ENCODE results near the gene ITGA5.

The ITGA5 gene

GRCh38 chr12:54371328-54372112, 47.5 kb downstream of the ITGA5 start:
- H3K4me3 ChIP-seq, result peak overlapping the region; percentile 15; the same call in 1 of the 2 replicates
- no peak for TF ChIP-seq EZH2 (IDR thresholded peaks at IDR 0.05)
- TF ChIP-seq FOXP2 (optimal IDR thresholded peaks at IDR 0.05; ENCODE audit: control extremely low read depth, extremely low read length, insufficient read depth), result no peak
- no peak for TF ChIP-seq POLR2AphosphoS5 (IDR thresholded peaks at IDR 0.05; ENCODE audit: borderline replicate concordance, low read depth, low read length)
- no peaks in the 10 kb centered on the region for H3K9me3 ChIP-seq (ENCODE audit: low read depth, low read length)
- no peaks in the 10 kb centered on the region for H3K36me3 ChIP-seq (ENCODE audit: insufficient read depth, low read length)
- H3K27ac ChIP-seq, result peak overlapping the region; percentile 57
- no peak for DNase-seq (ENCODE audit: low read depth, low spot score)
- H3K9ac ChIP-seq (ENCODE audit: insufficient read length), result no peak overlapping the region

DNA sequence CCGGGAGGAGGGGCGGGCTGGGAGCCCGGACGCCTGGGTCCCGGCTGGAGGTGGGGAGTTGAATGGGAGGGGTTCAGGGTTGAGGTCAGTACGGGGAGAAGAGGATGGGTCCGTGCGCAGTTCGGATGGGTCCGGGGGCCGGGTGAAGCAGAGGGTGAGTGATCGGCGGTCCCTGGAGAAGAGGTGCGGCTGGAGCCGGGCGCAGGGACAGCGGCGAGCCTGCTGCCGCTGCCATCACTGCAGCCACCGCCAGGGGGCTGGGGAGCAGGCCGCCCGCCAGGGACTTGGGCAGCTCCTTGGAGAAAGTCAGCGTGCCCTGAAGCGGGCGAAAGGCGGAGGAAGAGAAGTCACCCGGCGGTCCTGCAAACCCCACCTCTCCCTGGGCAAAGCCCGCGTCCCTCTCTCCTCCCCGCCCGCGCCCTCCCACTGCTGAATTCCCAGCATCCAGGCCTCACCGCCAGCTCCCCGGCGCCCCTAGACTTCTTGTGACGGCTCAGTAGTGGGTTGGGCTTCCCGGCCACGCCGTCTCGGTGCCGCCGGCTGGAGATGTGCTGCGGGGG, 48.8 kb downstream of the ITGA5 start:
- TF ChIP-seq FOXP2 (optimal IDR thresholded peaks at IDR 0.05; ENCODE audit: control extremely low read depth, extremely low read length, insufficient read depth) (no peak), POLR2AphosphoS5 (IDR thresholded peaks at IDR 0.05; ENCODE audit: borderline replicate concordance, low read depth, low read length) (no peak), EZH2 (IDR thresholded peaks at IDR 0.05) (no peak)
- no peaks in the 10 kb centered on the region for H3K9me3 ChIP-seq (ENCODE audit: low read depth, low read length)
- no peak overlapping the region for H3K9ac ChIP-seq (ENCODE audit: insufficient read length)
- no peak overlapping the region for H3K27ac ChIP-seq
- no peak overlapping the region for H3K4me3 ChIP-seq
- no peaks in the 10 kb centered on the region for H3K36me3 ChIP-seq (ENCODE audit: insufficient read depth, low read length)
- no peak for DNase-seq (ENCODE audit: low read depth, low spot score)

- no peak overlapping the region for H3K27ac ChIP-seq
- H3K36me3 ChIP-seq (ENCODE audit: insufficient read depth, low read length), result no peaks in the 10 kb centered on the region
- TF ChIP-seq FOXP2 (optimal IDR thresholded peaks at IDR 0.05; ENCODE audit: control extremely low read depth, extremely low read length, insufficient read depth) (no peak), EZH2 (IDR thresholded peaks at IDR 0.05) (no peak), POLR2AphosphoS5 (IDR thresholded peaks at IDR 0.05; ENCODE audit: borderline replicate concordance, low read depth, low read length) (no peak)
- DNase-seq (ENCODE audit: low read depth, low spot score), result no peak
- no peak overlapping the region for H3K4me3 ChIP-seq
- no peaks in the 10 kb centered on the region for H3K9me3 ChIP-seq (ENCODE audit: low read depth, low read length)
- H3K9ac ChIP-seq (ENCODE audit: insufficient read length), result no peak overlapping the region
These were observed 49.4 kb downstream of the ITGA5 start for GRCh38 chr12:54369597-54370131.

DNA sequence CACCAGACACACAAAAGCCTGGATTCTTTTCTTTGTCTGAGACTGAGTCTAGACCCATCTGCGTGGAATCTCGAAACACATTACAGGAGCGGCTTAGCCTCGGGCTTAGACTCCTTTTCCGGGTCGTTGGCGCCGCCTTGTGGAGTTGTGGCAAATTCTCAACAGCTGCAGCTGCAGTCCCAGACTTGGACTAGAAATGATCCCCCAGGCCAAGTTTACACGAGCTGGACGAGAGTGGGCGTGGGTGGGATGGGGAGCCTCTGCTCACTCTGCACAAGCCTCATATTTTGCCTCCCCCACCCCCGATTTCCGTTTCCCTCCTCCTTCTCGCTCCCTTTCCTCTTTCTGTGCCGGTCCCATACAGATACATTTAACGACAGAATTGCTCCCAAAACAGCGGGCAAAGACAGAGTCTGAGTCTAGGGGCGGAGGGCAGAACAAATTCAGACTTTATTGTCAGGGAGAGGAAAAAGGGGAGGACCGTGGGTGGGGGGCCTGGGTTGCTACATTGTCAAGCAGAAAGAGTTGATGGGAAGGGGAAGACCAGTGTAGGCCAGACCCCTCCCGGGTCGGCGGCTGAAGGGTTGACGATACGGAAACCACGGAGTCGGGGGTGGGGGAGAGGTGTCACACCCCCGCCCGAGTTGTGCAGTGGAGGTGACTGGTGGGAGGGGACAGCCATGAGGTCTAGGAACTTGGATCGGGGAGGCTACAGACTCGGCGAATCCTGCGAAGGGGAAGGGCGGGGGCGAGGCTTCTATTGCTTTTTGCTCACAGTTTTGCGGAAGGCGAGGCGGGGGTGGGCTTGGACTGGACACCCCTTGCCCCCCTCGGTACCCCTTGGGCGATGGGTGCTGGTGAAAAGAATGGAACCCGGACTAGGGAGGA, 50.1 kb downstream of the ITGA5 start:
- Histone ChIP-seq H3K9me3 (ENCODE audit: low read depth, low read length) (no peaks in the 10 kb centered on the region), H3K9ac (ENCODE audit: insufficient read length) (peak overlapping the region; percentile 69), H3K27ac (peak overlapping the region; percentile 89), H3K4me3 (peak overlapping the region; percentile 65), H3K36me3 (ENCODE audit: insufficient read depth, low read length) (no peaks in the 10 kb centered on the region)
- TF ChIP-seq FOXP2 (optimal IDR thresholded peaks at IDR 0.05; ENCODE audit: control extremely low read depth, extremely low read length, insufficient read depth), result peak; percentile 48
- TF ChIP-seq EZH2 (IDR thresholded peaks at IDR 0.05), result no peak
- no peak; the same call in 1 of the 2 replicates for TF ChIP-seq POLR2AphosphoS5 (IDR thresholded peaks at IDR 0.05; ENCODE audit: borderline replicate concordance, low read depth, low read length)
- peak; percentile 81 for DNase-seq (ENCODE audit: low read depth, low spot score)

GRCh38 chr12:54368025-54368708, 50.9 kb downstream of the ITGA5 start:
- H3K9me3 ChIP-seq (ENCODE audit: low read depth, low read length), result no peaks in the 10 kb centered on the region
- TF ChIP-seq POLR2AphosphoS5 (IDR thresholded peaks at IDR 0.05; ENCODE audit: borderline replicate concordance, low read depth, low read length) (no peak), FOXP2 (optimal IDR thresholded peaks at IDR 0.05; ENCODE audit: control extremely low read depth, extremely low read length, insufficient read depth) (no peak), EZH2 (IDR thresholded peaks at IDR 0.05) (no peak)
- H3K36me3 ChIP-seq (ENCODE audit: insufficient read depth, low read length), result no peaks in the 10 kb centered on the region
- peak overlapping the region; percentile 89 for H3K27ac ChIP-seq
- peak overlapping the region; percentile 65 for H3K4me3 ChIP-seq
- DNase-seq (ENCODE audit: low read depth, low spot score), result no peak
- H3K9ac ChIP-seq (ENCODE audit: insufficient read length), result peak overlapping the region; percentile 69

DNA sequence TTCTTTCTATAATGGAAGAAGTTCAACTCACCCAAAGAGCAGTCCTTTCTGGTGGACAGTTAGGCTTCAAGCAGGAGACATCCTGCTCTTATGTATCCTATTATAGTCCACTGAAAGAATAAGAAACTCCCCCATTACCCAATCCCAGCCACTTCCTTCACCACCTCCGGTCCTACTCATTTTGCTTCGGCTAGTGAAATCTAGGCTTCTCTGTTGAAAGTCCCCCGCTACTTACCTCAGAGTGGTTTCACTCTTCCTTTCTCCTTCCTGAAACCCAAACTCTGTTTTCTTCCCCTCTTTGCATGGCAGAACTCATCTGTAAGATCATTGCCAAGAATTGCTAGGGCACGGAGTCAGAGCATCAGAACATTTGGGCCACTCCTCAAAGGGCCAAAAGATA, 54.7 kb downstream of the ITGA5 start, which contains the start of gene GPR84:
GPR84 (minus strand) TSS at position 74 of the 400 bp plus-strand sequence. CDS start 635 bp downstream, outside the sequence.
- H3K4me3 ChIP-seq, result no peak within 1 kb of the TSS
- no peak for DNase-seq (ENCODE audit: low read depth, low spot score)
- no peak within 1 kb of the TSS for H3K9ac ChIP-seq (ENCODE audit: insufficient read length)

DNA sequence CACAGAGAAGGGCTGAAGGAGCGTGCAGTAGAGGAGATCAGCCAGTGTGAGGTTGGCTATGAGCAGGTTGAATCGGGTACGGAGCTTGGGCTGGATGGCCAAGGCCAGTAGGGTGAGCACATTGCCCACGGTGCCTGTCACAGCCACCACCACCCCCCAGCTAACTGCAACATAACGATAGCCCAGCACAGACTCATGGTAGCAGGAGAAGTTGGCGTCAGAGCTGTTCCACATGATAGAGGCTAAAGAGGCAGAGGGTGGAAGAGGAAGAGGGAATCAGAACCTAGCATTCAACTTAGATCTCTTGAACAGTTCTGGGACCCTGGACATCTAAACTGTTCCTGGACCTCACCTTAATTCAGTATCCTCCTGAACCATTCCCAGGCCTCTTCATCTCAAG, 55.4 kb downstream of the ITGA5 start:
- Histone ChIP-seq H3K27ac (no peak overlapping the region), H3K36me3 (ENCODE audit: insufficient read depth, low read length) (no peaks in the 10 kb centered on the region), H3K9ac (ENCODE audit: insufficient read length) (no peak overlapping the region), H3K4me3 (no peak overlapping the region), H3K9me3 (ENCODE audit: low read depth, low read length) (no peaks in the 10 kb centered on the region)
- TF ChIP-seq POLR2AphosphoS5 (IDR thresholded peaks at IDR 0.05; ENCODE audit: borderline replicate concordance, low read depth, low read length) (no peak), FOXP2 (optimal IDR thresholded peaks at IDR 0.05; ENCODE audit: control extremely low read depth, extremely low read length, insufficient read depth) (no peak), EZH2 (IDR thresholded peaks at IDR 0.05) (no peak)
- no peak for DNase-seq (ENCODE audit: low read depth, low spot score)

More for the DNA sequence above, 54.7 kb downstream of the ITGA5 start, which contains the start of gene GPR84:
- TF ChIP-seq POLR2AphosphoS5 (IDR thresholded peaks at IDR 0.05; ENCODE audit: borderline replicate concordance, low read depth, low read length), result no peak
- TF ChIP-seq FOXP2 (optimal IDR thresholded peaks at IDR 0.05; ENCODE audit: control extremely low read depth, extremely low read length, insufficient read depth), result no peak
- no peak for TF ChIP-seq EZH2 (IDR thresholded peaks at IDR 0.05)
- no peaks in the 10 kb centered on the region for H3K9me3 ChIP-seq (ENCODE audit: low read depth, low read length)
- H3K27ac ChIP-seq, result no peak within 1 kb of the TSS
- no peaks in the 10 kb centered on the region for H3K36me3 ChIP-seq (ENCODE audit: insufficient read depth, low read length)
